Neural cell (in vitro differentiated cells): Measurements from ENCODE around the gene IL9R. TPM values are rescaled to one million over a fixed set of nuclear protein-coding genes. Genes with fewer than 3 reads are reported as not detected.

ENCODE experiments used
- H2AFZ ChIP-seq: fragments of 200-600, 300-800 bp; sonication (generic), shearing (Covaris generic); 2 replicates; pipeline ENCODE4 v1.6.0; 2014; ENCODE audit warnings: low read depth, mild to moderate bottlenecking, antibody characterized with exemption, low read length, moderate library complexity
- H3F3A ChIP-seq: fragments of 200-600 bp; shearing (Covaris generic); 2 replicates; pipeline ENCODE4 v1.6.1; 2016; ENCODE audit warnings: mild to moderate bottlenecking, moderate library complexity, mixed read lengths, antibody characterized with exemption, low read length; ENCODE audit not compliant: insufficient read depth, poor library complexity, severe bottlenecking
- H3K27ac ChIP-seq: fragments of 200-600, 300-800 bp; sonication (generic), shearing (Covaris generic); 2 replicates; pipeline ENCODE4 v1.5.1; 2014; ENCODE audit warnings: mild to moderate bottlenecking, low read length, moderate library complexity
- H3K27me3 ChIP-seq: fragments of 300-800, 200-600 bp; sonication (generic), shearing (Covaris generic); 2 replicates; pipeline ENCODE4 v1.6.0; 2014; ENCODE audit warnings: mild to moderate bottlenecking, low read depth, low read length, moderate library complexity; ENCODE audit not compliant: insufficient read depth
- H3K36me3 ChIP-seq: fragments of 300-800, 200-600 bp; sonication (generic), shearing (Covaris generic); 2 replicates; pipeline ENCODE4 v1.5.1; 2014; ENCODE audit warnings: mild to moderate bottlenecking, antibody characterized with exemption, low read length, moderate library complexity; ENCODE audit not compliant: insufficient read depth
- H3K4me2 ChIP-seq: fragments of 300-800, 200-600 bp; sonication (generic), shearing (Covaris generic); 2 replicates; pipeline ENCODE4 v1.6.0; 2014; ENCODE audit warnings: mild to moderate bottlenecking, low read length
- H3K4me3 ChIP-seq: fragments of 300-800, 200-600 bp; sonication (generic), shearing (Covaris generic); 2 replicates; pipeline ENCODE4 v1.5.1; 2014; ENCODE audit warnings: mild to moderate bottlenecking, low read length, moderate library complexity
- H3K79me2 ChIP-seq: fragments of 200-600 bp; shearing (Covaris generic); replicated peaks from 2 replicates; pipeline ENCODE4 v1.6.0; 2014; ENCODE audit warnings: mild to moderate bottlenecking, low read length, moderate library complexity; ENCODE audit not compliant: insufficient read depth
- H3K9ac ChIP-seq: fragments of 300-800, 200-600 bp; sonication (generic), shearing (Covaris generic); 2 replicates; pipeline ENCODE4 v1.6.1; 2016; ENCODE audit warnings: mild to moderate bottlenecking, low read length, mixed read lengths
- H3K9me2 ChIP-seq: fragments of 200-600 bp; shearing (Covaris generic); 2 replicates; pipeline ENCODE4 v1.6.1; 2016; ENCODE audit warnings: mild to moderate bottlenecking, low read length, mixed read lengths; ENCODE audit not compliant: insufficient read depth
- H3K9me3 ChIP-seq: fragments of 200-600, 300-800 bp; sonication (generic), shearing (Covaris generic); 2 replicates; pipeline ENCODE4 v1.6.1; 2016; ENCODE audit warnings: mild to moderate bottlenecking, mixed run types, low read length, moderate library complexity, mixed read lengths
- H4K20me1 ChIP-seq: fragments of 200-600 bp; shearing (Covaris generic); 2 replicates; pipeline ENCODE4 v1.6.1; 2016; ENCODE audit warnings: mild to moderate bottlenecking, mixed run types; ENCODE audit not compliant: insufficient read depth
- CTCF ChIP-seq: fragments of 450-650 bp; IDR thresholded peaks from 2 replicates; pipeline ENCODE4 v1.5.1; 2014; ENCODE audit warnings: antibody characterized with exemption, mild to moderate bottlenecking, moderate library complexity; ENCODE audit not compliant: poor library complexity, severe bottlenecking
- EP300 ChIP-seq: fragments of 450-650 bp; conservative IDR thresholded peaks from 2 replicates; pipeline ENCODE4 v1.6.1; 2014; ENCODE audit warnings: antibody characterized with exemption, mild to moderate bottlenecking, moderate library complexity; ENCODE audit not compliant: poor library complexity, severe bottlenecking
- EZH2 ChIP-seq: fragments of 200-600, 300-800 bp; shearing (Covaris generic), sonication (generic); IDR thresholded peaks from 2 replicates; pipeline ENCODE4 v1.6.1; 2014; ENCODE audit warnings: antibody characterized with exemption, low read length, borderline replicate concordance, mild to moderate bottlenecking; ENCODE audit not compliant: insufficient read depth, poor library complexity, severe bottlenecking
- MXI1 ChIP-seq: fragments of 450-650 bp; conservative IDR thresholded peaks from 2 replicates; pipeline ENCODE4 v1.6.1; 2014; ENCODE audit warnings: antibody characterized with exemption, mild to moderate bottlenecking; ENCODE audit not compliant: poor library complexity, severe bottlenecking
- POLR2AphosphoS5 ChIP-seq: IDR thresholded peaks from 2 replicates; pipeline ENCODE4 v1.6.1; 2012
- RAD21 ChIP-seq: fragments of 450-650 bp; conservative IDR thresholded peaks from 2 replicates; pipeline ENCODE4 v1.6.1; 2014; ENCODE audit warnings: antibody characterized with exemption, mild to moderate bottlenecking, moderate library complexity
- REST ChIP-seq: IDR thresholded peaks from 2 replicates; pipeline ENCODE4 v1.6.1; 2012; ENCODE audit warnings: borderline replicate concordance
- SMC3 ChIP-seq: fragments of 450-650 bp; conservative IDR thresholded peaks from 2 replicates; pipeline ENCODE4 v1.6.1; 2014; ENCODE audit warnings: antibody characterized with exemption, mild to moderate bottlenecking, moderate library complexity; ENCODE audit not compliant: poor library complexity
- TAF1 ChIP-seq: IDR thresholded peaks from 2 replicates; pipeline ENCODE4 v1.6.1; 2012; ENCODE audit warnings: low read depth
- polyA plus RNA-seq: library from polyadenylated mRNA; depleted of rRNA; stranded (reverse); fragments of >200 nt; gene quantifications from 2 replicates; pipeline ENCODE4 v1.2.3, GENCODE V29; 2014

The IL9R gene
- polyA plus RNA-seq, 1 donor from 2014 or later: not detected

- Histone ChIP-seq H3F3A (no peaks in the 10 kb centered on the region), H3K27me3 (no peaks in the 10 kb centered on the region), H2AFZ (no peak overlapping the region)
Measured at GRCh38 chrX:155968326-155968661, 29.2 kb upstream of the IL9R start.

GRCh38 chrX:155968791-155969190 is 28.7 kb upstream of the IL9R start:
- H3K36me3 ChIP-seq: no peaks in the 10 kb centered on the region
- no peak overlapping the region for H2AFZ ChIP-seq
- H3K27ac ChIP-seq: no peak overlapping the region
- no peak overlapping the region for H3K4me3 ChIP-seq
- no peaks in the 10 kb centered on the region for H3K27me3 ChIP-seq
- no peak overlapping the region for H3K9ac ChIP-seq
- no peaks in the 10 kb centered on the region for H3K9me3 ChIP-seq
- H3F3A ChIP-seq: no peaks in the 10 kb centered on the region
- no peak overlapping the region for H3K4me2 ChIP-seq
- H4K20me1 ChIP-seq: no peaks in the 10 kb centered on the region
- H3K79me2 ChIP-seq: no peaks in the 10 kb centered on the region
- H3K9me2 ChIP-seq: no peaks in the 10 kb centered on the region
- TF ChIP-seq CTCF (no peak), EZH2 (no peak), POLR2AphosphoS5 (no peak), TAF1 (no peak), EP300 (no peak), REST (no peak), SMC3 (no peak)

More at GRCh38 chrX:155968326-155968661, 29.2 kb upstream of the IL9R start:
- H3K4me3 ChIP-seq: no peak overlapping the region
- H3K9me2 ChIP-seq: no peaks in the 10 kb centered on the region
- no peaks in the 10 kb centered on the region for H3K9me3 ChIP-seq
- H3K79me2 ChIP-seq: no peaks in the 10 kb centered on the region
- no peak overlapping the region for H3K27ac ChIP-seq
- H3K4me2 ChIP-seq: no peak overlapping the region
- no peak overlapping the region for H3K9ac ChIP-seq
- H3K36me3 ChIP-seq: no peaks in the 10 kb centered on the region
- H4K20me1 ChIP-seq: no peaks in the 10 kb centered on the region
- no peak for TF ChIP-seq POLR2AphosphoS5
- no peak for TF ChIP-seq CTCF
- TF ChIP-seq MXI1: no peak
- TF ChIP-seq RAD21: no peak
- TF ChIP-seq SMC3: no peak
- TF ChIP-seq TAF1: no peak
- TF ChIP-seq EP300: no peak
- TF ChIP-seq REST: no peak
